IPS-11a (cell line): ENCODE measurements around the gene SLC25A20.
"Not testable (repeated sequence)": the region's sequence is repeated elsewhere in the genome, so short reads cannot be mapped to it uniquely, and the experiment has no call there.

ENCODE experiments used
- H3K4me3 ChIP-seq: one replicate; pipeline ENCODE4 v1.5.1; 2013; ENCODE audit warnings: low read depth, low read length, control low read depth

The SLC25A20 gene

GRCh38 chr3:48847504-48848423 is 50.9 kb downstream of the SLC25A20 start, which contains the start of gene PRKAR2A:
TSS of gene PRKAR2A (minus strand) at chr3:48847874. CDS start at chr3:48847596, 278 bp downstream.
- peak within 1 kb of the TSS; percentile 67 for H3K4me3 ChIP-seq

DNA sequence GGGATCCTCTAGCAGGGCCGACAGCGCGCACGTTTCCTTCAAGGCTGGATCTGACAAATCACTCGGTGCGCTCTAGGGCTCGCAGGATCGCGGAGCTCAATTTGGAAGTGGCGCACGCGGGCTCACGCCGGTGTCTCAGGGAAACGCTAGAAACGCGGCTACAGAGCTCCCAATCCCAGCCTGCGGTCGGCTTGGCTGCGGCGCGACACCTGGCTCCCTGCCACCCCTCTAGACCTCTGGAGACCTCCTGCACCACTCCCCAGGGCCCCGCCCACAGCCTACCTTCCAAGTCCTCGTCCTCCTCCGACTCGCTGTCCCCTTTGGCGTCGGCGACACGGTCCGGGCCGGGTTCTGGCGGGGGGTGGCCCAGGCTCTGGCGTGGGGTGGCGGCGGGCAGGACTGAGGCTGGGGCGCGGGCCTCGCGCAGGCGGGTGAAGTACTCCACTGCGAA is 51.6 kb downstream of the SLC25A20 start:
- H3K4me3 ChIP-seq, result peak overlapping the region; percentile 67

GRCh38 chr3:48845170-48845569 is 53.5 kb downstream of the SLC25A20 start:
- no peak overlapping the region for H3K4me3 ChIP-seq

DNA sequence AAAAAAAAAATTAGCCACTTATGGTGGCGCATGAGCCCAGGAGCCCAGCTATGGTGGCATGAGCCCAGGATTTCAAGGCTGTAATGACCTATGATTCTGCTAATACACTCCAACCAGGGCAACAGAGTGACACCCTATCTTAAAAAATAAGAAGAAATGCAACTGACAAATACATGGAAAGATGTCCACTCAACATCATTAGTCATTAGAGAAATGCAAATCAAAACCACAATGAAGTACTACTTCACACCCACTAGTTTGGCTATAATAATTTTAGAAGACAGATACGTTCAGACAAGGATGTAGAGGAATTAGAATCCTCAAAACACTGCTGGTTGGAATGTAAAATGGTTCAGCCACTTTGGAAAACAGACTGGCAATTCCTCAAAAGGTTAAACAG is 61.5 kb downstream of the SLC25A20 start:
- H3K4me3 ChIP-seq, result no peak overlapping the region

DNA sequence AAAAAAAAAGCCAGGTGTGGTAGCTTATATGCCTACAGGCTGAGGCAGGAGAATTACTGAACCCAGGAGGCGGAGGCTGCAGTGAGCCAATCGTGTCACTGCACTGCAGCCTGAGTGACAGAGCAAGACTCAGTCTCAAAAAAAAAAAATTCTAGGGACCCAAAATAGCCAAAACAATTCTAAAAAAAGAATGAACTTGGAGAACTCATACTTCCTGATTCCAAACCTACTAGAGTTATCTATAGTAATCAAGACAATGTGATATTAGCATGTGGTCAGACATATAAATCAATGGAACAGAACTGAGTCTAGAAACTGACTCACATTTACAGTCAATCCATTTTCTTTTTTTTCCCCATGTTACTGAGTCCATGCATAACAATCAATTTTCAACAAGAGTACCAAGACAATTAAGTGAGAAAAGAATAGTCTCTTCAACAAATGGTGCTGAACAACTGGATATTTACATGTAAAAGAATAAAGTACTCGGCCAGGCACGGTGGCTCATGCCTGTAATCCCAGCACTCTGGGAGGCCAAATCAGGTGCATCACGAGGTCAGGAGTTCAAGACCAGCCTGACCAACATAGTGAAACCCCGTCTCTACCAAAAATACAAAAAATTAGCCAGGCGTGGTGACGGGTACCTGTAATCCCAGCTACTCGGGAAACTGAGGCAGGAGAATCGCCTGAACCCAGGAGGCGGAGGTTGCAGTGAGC is 62.9 kb downstream of the SLC25A20 start:
- H3K4me3 ChIP-seq, result no peak overlapping the region

- H3K4me3 ChIP-seq, result no peak overlapping the region
Measured at GRCh38 chr3:48832684-48833083, 66.0 kb downstream of the SLC25A20 start.

GRCh38 chr3:48830715-48831114 is 68.0 kb downstream of the SLC25A20 start:
- H3K4me3 ChIP-seq, result no peak overlapping the region

GRCh38 chr3:48829525-48829924 is 69.2 kb downstream of the SLC25A20 start:
- H3K4me3 ChIP-seq, result not testable (repeated sequence)

GRCh38 chr3:48827874-48828273 is 70.8 kb downstream of the SLC25A20 start:
- H3K4me3 ChIP-seq, result not testable (repeated sequence)

DNA sequence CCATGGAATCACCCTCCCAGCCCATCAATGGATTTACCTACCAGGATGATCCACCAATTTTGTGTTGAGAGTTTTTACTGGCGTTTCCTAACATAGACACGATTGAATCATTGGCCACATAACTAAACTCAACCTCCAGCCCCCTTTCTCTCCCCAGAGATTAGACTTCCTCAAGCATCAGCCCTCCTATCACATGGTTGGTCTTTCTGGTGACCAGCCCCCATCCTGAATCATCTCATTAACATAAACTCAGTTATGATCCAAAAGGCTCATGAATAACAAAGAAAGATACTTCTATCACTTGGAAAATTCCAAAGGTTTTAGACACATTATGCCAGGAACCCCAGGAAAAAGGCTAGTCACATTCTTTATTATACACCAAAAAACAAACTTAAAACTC is 72.2 kb downstream of the SLC25A20 start:
- H3K4me3 ChIP-seq, result no peak overlapping the region

DNA sequence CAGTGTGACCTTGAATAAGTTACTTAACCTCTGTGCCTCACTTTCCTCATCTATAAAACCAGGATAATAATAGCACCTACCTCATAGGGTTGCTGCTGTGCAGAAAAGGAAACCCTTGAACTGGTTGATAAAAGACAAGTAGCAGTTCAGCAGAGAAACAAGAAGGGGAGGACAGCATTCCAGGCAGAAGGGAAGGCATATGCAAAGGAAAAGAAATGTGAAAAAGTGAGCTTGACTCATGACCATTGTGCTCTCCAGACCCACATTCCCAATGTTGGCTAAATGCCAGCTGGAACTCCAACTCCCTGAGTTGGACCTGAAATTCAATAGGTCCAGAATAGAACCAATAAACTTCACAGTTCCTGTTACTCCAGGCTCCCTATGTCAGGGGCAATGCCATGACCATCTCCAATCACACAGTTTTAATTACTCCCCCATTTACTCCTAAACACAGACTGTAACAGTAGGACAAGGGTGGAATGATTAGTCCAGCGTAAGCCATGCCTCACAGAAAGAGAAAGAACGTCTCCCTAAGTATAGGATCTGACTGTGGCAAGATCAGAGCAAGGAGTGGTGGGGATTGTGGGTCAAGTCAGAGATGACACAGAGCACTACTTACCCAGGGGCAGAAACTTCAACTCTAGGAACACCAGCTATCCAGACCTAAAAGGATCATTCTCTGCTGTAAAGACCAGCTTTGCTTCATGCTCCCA is 77.9 kb downstream of the SLC25A20 start:
- H3K4me3 ChIP-seq, result no peak overlapping the region

DNA sequence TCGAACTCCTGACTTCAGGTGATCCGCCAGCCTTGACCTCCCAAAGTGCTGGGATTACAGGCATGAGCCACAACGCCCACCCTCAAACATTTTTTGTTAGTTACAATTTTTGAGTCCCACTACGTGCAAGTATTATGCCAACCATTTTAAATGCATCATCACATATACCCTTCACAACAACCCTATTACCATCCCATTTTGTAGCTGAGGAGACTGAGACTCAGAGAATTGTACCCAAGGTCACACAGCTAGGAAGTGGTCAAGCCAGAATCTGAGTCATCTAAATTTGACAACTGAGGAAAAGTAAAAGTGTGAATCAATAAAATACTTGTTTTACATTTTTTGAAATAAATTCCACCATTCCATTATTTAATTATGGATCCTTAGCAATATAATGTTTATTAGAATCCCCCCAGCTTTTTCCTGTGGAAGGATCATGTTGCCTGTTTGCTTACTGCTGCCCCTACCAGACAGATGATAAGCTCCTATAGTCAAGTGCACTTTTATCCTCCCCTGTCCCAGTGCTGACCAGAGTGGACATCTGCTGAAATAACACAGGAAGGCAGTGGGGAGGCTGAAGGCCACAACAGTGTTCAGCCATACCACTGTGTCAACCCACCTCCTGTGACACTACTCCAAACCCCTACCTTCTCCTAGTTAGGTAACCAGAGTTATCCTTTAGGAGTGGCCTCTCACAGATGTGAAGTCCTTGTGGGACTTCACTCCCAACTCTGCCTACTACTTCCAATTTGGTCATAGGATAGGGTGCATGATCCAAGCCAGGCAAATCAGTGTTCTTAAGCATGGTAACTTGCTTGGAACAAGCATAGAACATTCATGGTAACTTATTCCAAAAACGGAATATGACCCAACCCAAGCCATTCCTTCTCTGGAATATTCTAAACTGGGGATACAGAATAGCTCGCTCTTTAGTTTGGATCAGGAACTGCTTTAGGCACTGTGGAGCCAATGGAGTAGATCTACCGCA is 79.2 kb downstream of the SLC25A20 start:
- H3K4me3 ChIP-seq, result no peak overlapping the region

DNA sequence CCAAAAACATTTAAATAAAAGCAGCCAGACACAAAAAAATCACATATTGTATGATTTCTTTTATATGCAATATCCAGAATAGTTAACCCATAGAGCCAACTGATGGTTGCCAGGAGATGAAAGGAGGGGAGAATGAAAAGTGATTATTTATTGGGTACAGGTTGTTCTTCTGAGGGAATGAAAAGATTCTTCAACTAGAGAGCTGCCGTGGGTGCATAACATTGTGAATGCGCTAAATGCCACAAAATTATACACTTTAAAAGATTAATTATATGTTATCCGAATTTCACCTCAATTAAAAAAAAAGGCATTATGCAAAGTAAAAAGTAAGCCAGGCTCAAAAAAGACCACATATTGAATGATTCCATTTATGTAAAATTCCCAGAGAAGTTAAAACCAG is 87.2 kb downstream of the SLC25A20 start:
- no peak overlapping the region for H3K4me3 ChIP-seq
